DND-41 (cell line): ENCODE measurements around the gene FUBP3.

Experiments
- EZH2 ChIP-seq: IDR thresholded peaks from 3 replicates; pipeline ENCODE4 v1.6.1; 2012; ENCODE audit warnings: borderline replicate concordance, low read depth, mild to moderate bottlenecking, moderate library complexity, low read length, inconsistent platforms; ENCODE audit not compliant: severe bottlenecking
- TF ChIP-seq, protein P1 (sequence below): IDR thresholded peaks from 2 replicates; pipeline ENCODE4 v1.5.1; 2012; ENCODE audit warnings: borderline replicate concordance, low read length, moderate library complexity, mild to moderate bottlenecking; ENCODE audit not compliant: poor library complexity, severe bottlenecking; ENCODE audit errors: extremely low read depth

GRCh38 chr9:130640681-130641080 is 61.3 kb downstream of the FUBP3 start:
- TF ChIP-seq, protein P1, sequence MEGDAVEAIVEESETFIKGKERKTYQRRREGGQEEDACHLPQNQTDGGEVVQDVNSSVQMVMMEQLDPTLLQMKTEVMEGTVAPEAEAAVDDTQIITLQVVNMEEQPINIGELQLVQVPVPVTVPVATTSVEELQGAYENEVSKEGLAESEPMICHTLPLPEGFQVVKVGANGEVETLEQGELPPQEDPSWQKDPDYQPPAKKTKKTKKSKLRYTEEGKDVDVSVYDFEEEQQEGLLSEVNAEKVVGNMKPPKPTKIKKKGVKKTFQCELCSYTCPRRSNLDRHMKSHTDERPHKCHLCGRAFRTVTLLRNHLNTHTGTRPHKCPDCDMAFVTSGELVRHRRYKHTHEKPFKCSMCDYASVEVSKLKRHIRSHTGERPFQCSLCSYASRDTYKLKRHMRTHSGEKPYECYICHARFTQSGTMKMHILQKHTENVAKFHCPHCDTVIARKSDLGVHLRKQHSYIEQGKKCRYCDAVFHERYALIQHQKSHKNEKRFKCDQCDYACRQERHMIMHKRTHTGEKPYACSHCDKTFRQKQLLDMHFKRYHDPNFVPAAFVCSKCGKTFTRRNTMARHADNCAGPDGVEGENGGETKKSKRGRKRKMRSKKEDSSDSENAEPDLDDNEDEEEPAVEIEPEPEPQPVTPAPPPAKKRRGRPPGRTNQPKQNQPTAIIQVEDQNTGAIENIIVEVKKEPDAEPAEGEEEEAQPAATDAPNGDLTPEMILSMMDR, result no peak
- TF ChIP-seq EZH2, result no peak
